GM12878 (cell line): ENCODE data around the gene LRCH2. TPM values are rescaled to one million over a fixed set of nuclear protein-coding genes. Genes with fewer than 3 reads are reported as not detected.

ENCODE experiments used
- ATAC-seq: fragments of 200-7000 bp; cut with Tn5 transposase; 3 replicates; pipeline ENCODE4 v1.9.1; 2020; ENCODE audit warnings: mild to moderate bottlenecking, moderate library complexity
- BruUV-seq: library from RNA; stranded (reverse); fragments of 400-500 nt; replicated peaks from 2 replicates; lab custom pipeline; 2021; lab: Mats Ljungman, UMichigan
- CTCF ChIA-PET: fragments of 300-600 bp; sonication (Branson Sonifier 250); formaldehyde crosslinking; extraction: SDS; loops from one replicate; lab custom pipeline; 2021; ENCODE audit warnings: inconsistent platforms; lab: Yijun Ruan, JAX
- POLR2A ChIA-PET: fragments of 350-600 bp; formaldehyde crosslinking; extraction: SDS; loops from one replicate; lab custom pipeline; 2021; ENCODE audit warnings: inconsistent platforms; lab: Charles Lee
- RAD21 ChIA-PET: fragments of 300-600 bp; sonication (Branson Sonifier 250); formaldehyde crosslinking; loops from one replicate; lab custom pipeline; 2023; ENCODE audit warnings: antibody characterized with exemption; ENCODE audit not compliant: unreplicated experiment; lab: Charles Lee
- SMC1A ChIA-PET: fragments of 300-600 bp; sonication (Branson Sonifier 250); formaldehyde crosslinking; loops from one replicate; lab custom pipeline; 2023; ENCODE audit not compliant: unreplicated experiment, uncharacterized antibody; lab: Charles Lee
- DNase-seq: peaks from one replicate; pipeline ENCODE4 v3.0.0-alpha.2; 2011; ENCODE audit warnings: low read depth, low spot score
- FAIRE-seq: peaks from 3 replicates; lab custom pipeline; 2011; peaks lifted over from hg19 to GRCh38; lab: Jason Lieb, UNC
- H2AFZ ChIP-seq: 2 replicates; pipeline ENCODE4 v1.6.0; 2011; ENCODE audit warnings: low read depth, low read length, control low read depth; ENCODE audit not compliant: control insufficient read depth
- H3K27ac ChIP-seq: 2 replicates; pipeline ENCODE4 v1.5.1; 2011; ENCODE audit warnings: control low read depth; ENCODE audit not compliant: control insufficient read depth, insufficient read depth
- H3K27me3 ChIP-seq, 2 experiments: replicated peaks in 1 of 2; 2 replicates each; pipeline versions ENCODE4 v1.6.0 to v1.6.1; 2011; ENCODE audit warnings: low read length in 1 of 2; ENCODE audit not compliant: control insufficient read depth in 2 of 2, insufficient read depth in 2 of 2
- H3K36me3 ChIP-seq, 2 experiments: 2 replicates each; pipeline ENCODE4 v1.5.1; 2011; ENCODE audit warnings: low read length in 1 of 2; ENCODE audit not compliant: control insufficient read depth in 2 of 2, insufficient read depth in 2 of 2
- H3K4me1 ChIP-seq: 2 replicates; pipeline ENCODE4 v1.6.1; 2011; ENCODE audit warnings: mild to moderate bottlenecking, low read length, moderate library complexity, mixed read lengths; ENCODE audit not compliant: control insufficient read depth, insufficient read depth
- H3K4me2 ChIP-seq: 2 replicates; pipeline ENCODE4 v1.6.0; 2011; ENCODE audit warnings: control low read depth; ENCODE audit not compliant: control insufficient read depth, insufficient read depth
- H3K4me3 ChIP-seq: fragments of 200-600 bp; sonication (generic); 2 replicates; pipeline ENCODE4 v1.5.1; 2016
- H3K79me2 ChIP-seq: 2 replicates; pipeline ENCODE4 v1.6.0; 2011; ENCODE audit warnings: low read length; ENCODE audit not compliant: control insufficient read depth, insufficient read depth
- H3K9ac ChIP-seq: 2 replicates; pipeline ENCODE4 v1.8.0; 2011; ENCODE audit warnings: low read length, control low read depth, mixed read lengths; ENCODE audit not compliant: control insufficient read depth, insufficient read depth
- H3K9me3 ChIP-seq: replicated peaks from 3 replicates; pipeline ENCODE4 v1.5.1; 2011; ENCODE audit warnings: mild to moderate bottlenecking, low read length; ENCODE audit not compliant: control insufficient read depth, insufficient read depth
- H4K20me1 ChIP-seq: 2 replicates; pipeline ENCODE4 v1.6.0; 2011; ENCODE audit not compliant: control insufficient read depth, insufficient read depth
- ATF2 ChIP-seq: IDR thresholded peaks from 2 replicates; pipeline ENCODE4 v1.6.1; 2012; ENCODE audit warnings: low read length, inconsistent platforms
- BCLAF1 ChIP-seq: fragments of 450-650 bp; IDR thresholded peaks from 2 replicates; pipeline ENCODE4 v1.6.1; 2017; ENCODE audit warnings: antibody characterized with exemption, mild to moderate bottlenecking, moderate library complexity
- CBX3 ChIP-seq: fragments of 200-600 bp; sonication (generic); IDR thresholded peaks from 2 replicates; pipeline ENCODE4 v1.6.1; 2016; ENCODE audit warnings: low read depth, borderline replicate concordance
- CBX5 ChIP-seq: sonication (generic); IDR thresholded peaks from 2 replicates; pipeline ENCODE4 v1.6.1; 2016; ENCODE audit warnings: low read depth, moderate library complexity, mild to moderate bottlenecking, inconsistent platforms
- CREM ChIP-seq: IDR thresholded peaks from 2 replicates; pipeline ENCODE4 v1.6.1; 2014; ENCODE audit warnings: antibody characterized with exemption, low read depth
- KDM1A ChIP-seq: fragments of 200-600 bp; sonication (generic); IDR thresholded peaks from 2 replicates; pipeline ENCODE4 v1.6.1; 2016; ENCODE audit warnings: borderline replicate concordance
- RAD21 ChIP-seq: IDR thresholded peaks from 2 replicates; pipeline ENCODE4 v1.6.1; 2011; ENCODE audit warnings: mild to moderate bottlenecking, low read depth, low read length, moderate library complexity; ENCODE audit not compliant: insufficient read depth
- SIX5 ChIP-seq: IDR thresholded peaks from 2 replicates; pipeline ENCODE4 v1.6.1; 2011; ENCODE audit warnings: mild to moderate bottlenecking, low read depth, low read length, moderate library complexity; ENCODE audit not compliant: severe bottlenecking
- STAT3 ChIP-seq: IDR thresholded peaks from 2 replicates; pipeline ENCODE4 v1.6.1; 2011; ENCODE audit warnings: low read depth, low read length, improper control_type of control experiment
- YBX1 ChIP-seq: fragments of 450-650 bp; IDR thresholded peaks from 2 replicates; pipeline ENCODE4 v1.6.1; 2016; ENCODE audit warnings: antibody characterized with exemption
- ZNF622 ChIP-seq: fragments of 450-650 bp; IDR thresholded peaks from 2 replicates; pipeline ENCODE4 v1.6.1; 2017; ENCODE audit warnings: mild to moderate bottlenecking, inconsistent platforms
- WGBS: methylation state at CpG from one replicate; pipeline ENCODE4 v1.1.6; 2016; ENCODE audit warnings: low lambda C conversion rate; ENCODE audit not compliant: insufficient replicate concordance, insufficient coverage; ENCODE audit errors: missing lambda C conversion rate; 5-methylcytosine and 5-hydroxymethylcytosine counted together
- in situ Hi-C: fragments of 300-500 bp; cut with MboI; formaldehyde crosslinking; loops from 9 replicates; pipeline ENCODE4 v1.14.3; 2018; ENCODE audit warnings: mixed read lengths
- intact Hi-C: fragments of 100-400 bp; cut with micrococcal nuclease; formaldehyde crosslinking; loops from one replicate; pipeline ENCODE4 v1.14.2; 2022; ENCODE audit not compliant: unreplicated experiment
- polyA plus RNA-seq, 11 experiments: library from polyadenylated mRNA; depleted of rRNA in 4 of 11; unstranded in 6 of 11; stranded (reverse) in 5 of 11; fragments of >200 nt; fragmentation: Nextera tagmentation in 4 of 11; fragmentation: Illumina TruSeq in 1 of 11; extraction: Ambion mirVana in 4 of 11; extraction: Trizol in 1 of 11; gene quantifications; 1 replicate in 1 of 11; 2 replicates in 10 of 11; pipeline versions ENCODE4 v1.2.1 to v1.2.3, GENCODE V29; 2011 to 2016; ENCODE audit warnings: inconsistent platforms in 2 of 11, missing spikeins in 2 of 11, low read depth in 1 of 11
- total RNA-seq, 4 experiments: library from RNA; depleted of rRNA in 3 of 4; stranded (reverse); fragments of >200 nt in 3 of 4; fragmentation: Illumina TruSeq in 1 of 4; extraction: Trizol in 1 of 4; gene quantifications; 2 replicates each; pipeline versions ENCODE4 v1.2.1 to v1.2.3, GENCODE V29; 2013 to 2021

Gene LRCH2
- total and polyA plus RNA-seq, 10 of the 15 experiments (the other 5 are each of a cell fraction or from before 2014, with no cell fraction given), result 0.01 to 0.10 (median 0.03) TPM; not detected in 7

- intact Hi-C loops, result no loop called here
- Histone ChIP-seq H3K27me3 (no peaks in the 10 kb centered on the region), H4K20me1 (no peaks in the 10 kb centered on the region), H3K36me3 (no peaks in the 10 kb centered on the region), H3K27ac (no peak overlapping the region), H3K4me2 (no peak overlapping the region), H3K9ac (no peak overlapping the region), H3K4me3 (no peak overlapping the region), H2AFZ (no peak overlapping the region), H3K4me1 (no peaks in the 10 kb centered on the region), H3K9me3 (no peaks in the 10 kb centered on the region)
- ATAC-seq (no peak), FAIRE-seq (no peak)
- POLR2A ChIA-PET, result no interaction called here
- CTCF ChIA-PET, result no interaction called here
- in situ Hi-C loops, result no loop called here
- RAD21 ChIA-PET, result no interaction called here
- SMC1A ChIA-PET, result no interaction called here
- TF ChIP-seq ATF2 (no peak), CBX3 (no peak), KDM1A (no peak), SIX5 (no peak), CREM (no peak)
- TF ChIP-seq, all 136 proteins: peak for 0
- no peaks in the 10 kb centered on the region for H3K79me2 ChIP-seq
- 21% methylated on average over 4 of the region's 4 CpGs for WGBS
- BruUV-seq, result no TSS peak
- DNase-seq, result no peak
Measured at GRCh38 chrX:115098897-115099296, 135.0 kb downstream of the LRCH2 start.

- in situ Hi-C loops (no loop called here), intact Hi-C loops (no loop called here)
- ChIA-PET SMC1A (no interaction called here), CTCF (no interaction called here), RAD21 (no interaction called here), POLR2A (no interaction called here)
- no peaks in the 10 kb centered on the region for H3K4me1 ChIP-seq
- H4K20me1 ChIP-seq, result no peaks in the 10 kb centered on the region
- ATAC-seq (no peak), FAIRE-seq (no peak), DNase-seq (no peak)
- TF ChIP-seq YBX1 (no peak), RAD21 (no peak), CBX5 (no peak), ZNF622 (no peak), BCLAF1 (no peak), STAT3 (no peak)
- WGBS, result 0% methylated on average over 1 of the region's 1 CpG
- H3K27ac ChIP-seq, result no peak overlapping the region
- H2AFZ ChIP-seq, result no peak overlapping the region
- no peaks in the 10 kb centered on the region for H3K36me3 ChIP-seq
- no peaks in the 10 kb centered on the region for H3K79me2 ChIP-seq
- no peak overlapping the region for H3K4me2 ChIP-seq
- H3K9me3 ChIP-seq, result no peaks in the 10 kb centered on the region
- H3K27me3 ChIP-seq, result no peaks in the 10 kb centered on the region
- H3K4me3 ChIP-seq, result no peak overlapping the region
- H3K9ac ChIP-seq, result no peak overlapping the region
- no TSS peak for BruUV-seq
Measured at GRCh38 chrX:115093191-115093590, 140.7 kb downstream of the LRCH2 start.
